GM12864 (cell line): ENCODE measurements around the gene GIPC2.
A peak's percentile ranks its signal among the peaks of the same experiment; 100 is the strongest.
"Not testable (repeated sequence)": the region's sequence is repeated elsewhere in the genome, so short reads cannot be mapped to it uniquely, and the experiment has no call there.

ENCODE experiments used
- DNase-seq: peaks from one replicate; pipeline ENCODE4 v3.0.0-alpha.2; 2011; ENCODE audit warnings: low read depth
- H3K4me3 ChIP-seq: 2 replicates; pipeline ENCODE4 v1.5.1; 2011; ENCODE audit warnings: mild to moderate bottlenecking, low read depth, low read length, control low read depth
- CTCF ChIP-seq: IDR thresholded peaks from 2 replicates; pipeline ENCODE4 v1.5.1; 2011; ENCODE audit warnings: low read depth, mild to moderate bottlenecking, moderate library complexity, low read length, control low read depth, inconsistent platforms; ENCODE audit errors: missing control alignments

GIPC2 gene

GRCh38 chr1:78045926-78046778, at the start of gene GIPC2:
GIPC2 (plus strand) TSS chr1:78045966; CDS start chr1:78046095, 129 bp downstream.
- DNase-seq: no peak
- TF ChIP-seq CTCF: no peak
- peak within 1 kb of the TSS; percentile 51 for H3K4me3 ChIP-seq

GRCh38 chr1:77996734-77997133, 49.0 kb upstream of the GIPC2 start:
- no peak for DNase-seq
- TF ChIP-seq CTCF: no peak
- no peak overlapping the region for H3K4me3 ChIP-seq

- not testable (repeated sequence) for DNase-seq, H3K4me3 ChIP-seq
Measured at GRCh38 chr1:78000536-78000935, 45.2 kb upstream of the GIPC2 start.

GRCh38 chr1:78003070-78003746, 42.6 kb upstream of the GIPC2 start:
- no peak overlapping the region for H3K4me3 ChIP-seq
- DNase-seq: no peak
- no peak for TF ChIP-seq CTCF

- DNase-seq: peak; percentile 77
- H3K4me3 ChIP-seq: peak overlapping the region; percentile 75
- no peak for TF ChIP-seq CTCF
Measured at GRCh38 chr1:78003882-78004718, 41.7 kb upstream of the GIPC2 start.

GRCh38 chr1:78004719-78005447, 40.9 kb upstream of the GIPC2 start, which contains the start of gene DNAJB4:
DNAJB4 (plus strand) TSS chr1:78004939; CDS start chr1:78005111, 172 bp downstream.
- DNase-seq: peak; percentile 97
- no peak for TF ChIP-seq CTCF
- peak within 1 kb of the TSS; percentile 75 for H3K4me3 ChIP-seq

GRCh38 chr1:78005448-78005722, 40.4 kb upstream of the GIPC2 start:
- H3K4me3 ChIP-seq: peak overlapping the region; percentile 75
- DNase-seq: no peak
- TF ChIP-seq CTCF: no peak
